ENCODE measurements around the gene LIPK.
"Not testable (repeated sequence)": the region's sequence is repeated elsewhere in the genome, so short reads cannot be mapped to it uniquely, and the experiment has no call there.

Gene LIPK, protein sequence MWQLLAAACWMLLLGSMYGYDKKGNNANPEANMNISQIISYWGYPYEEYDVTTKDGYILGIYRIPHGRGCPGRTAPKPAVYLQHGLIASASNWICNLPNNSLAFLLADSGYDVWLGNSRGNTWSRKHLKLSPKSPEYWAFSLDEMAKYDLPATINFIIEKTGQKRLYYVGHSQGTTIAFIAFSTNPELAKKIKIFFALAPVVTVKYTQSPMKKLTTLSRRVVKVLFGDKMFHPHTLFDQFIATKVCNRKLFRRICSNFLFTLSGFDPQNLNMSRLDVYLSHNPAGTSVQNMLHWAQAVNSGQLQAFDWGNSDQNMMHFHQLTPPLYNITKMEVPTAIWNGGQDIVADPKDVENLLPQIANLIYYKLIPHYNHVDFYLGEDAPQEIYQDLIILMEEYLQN

DNA sequence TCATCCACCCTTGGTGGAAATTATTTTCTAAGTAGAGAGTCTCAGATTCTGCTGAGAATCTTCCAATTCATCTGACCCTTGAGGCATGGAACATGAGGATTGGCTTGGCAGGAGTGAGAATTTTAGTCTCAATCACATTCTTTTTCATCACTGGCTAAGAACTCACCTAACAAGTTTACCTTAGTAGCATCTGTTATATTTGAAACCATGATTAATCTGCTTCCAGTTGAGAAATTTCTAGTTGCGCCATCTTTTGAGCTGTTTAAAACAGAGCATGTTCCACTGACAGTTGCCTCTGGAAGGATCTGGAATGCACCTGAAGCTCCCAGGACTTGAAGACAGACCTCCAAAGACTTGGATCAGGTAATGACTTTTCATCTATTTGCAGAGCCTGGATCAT lies at the start of gene LIPK:
Gene LIPK (plus strand): TSS at position 292 of the 400 bp plus-strand sequence. CDS start 18,295 bp downstream, outside the sequence.
- ChIA-PET CTCF (no interaction called here), POLR2A (ENCODE audit: low non-redundant PET) (no interaction called here)
- DNase-seq (ENCODE audit: low spot score) = peak; percentile 52
- no peak within 1 kb of the TSS for H3K27ac ChIP-seq
- TF ChIP-seq, protein P1, sequence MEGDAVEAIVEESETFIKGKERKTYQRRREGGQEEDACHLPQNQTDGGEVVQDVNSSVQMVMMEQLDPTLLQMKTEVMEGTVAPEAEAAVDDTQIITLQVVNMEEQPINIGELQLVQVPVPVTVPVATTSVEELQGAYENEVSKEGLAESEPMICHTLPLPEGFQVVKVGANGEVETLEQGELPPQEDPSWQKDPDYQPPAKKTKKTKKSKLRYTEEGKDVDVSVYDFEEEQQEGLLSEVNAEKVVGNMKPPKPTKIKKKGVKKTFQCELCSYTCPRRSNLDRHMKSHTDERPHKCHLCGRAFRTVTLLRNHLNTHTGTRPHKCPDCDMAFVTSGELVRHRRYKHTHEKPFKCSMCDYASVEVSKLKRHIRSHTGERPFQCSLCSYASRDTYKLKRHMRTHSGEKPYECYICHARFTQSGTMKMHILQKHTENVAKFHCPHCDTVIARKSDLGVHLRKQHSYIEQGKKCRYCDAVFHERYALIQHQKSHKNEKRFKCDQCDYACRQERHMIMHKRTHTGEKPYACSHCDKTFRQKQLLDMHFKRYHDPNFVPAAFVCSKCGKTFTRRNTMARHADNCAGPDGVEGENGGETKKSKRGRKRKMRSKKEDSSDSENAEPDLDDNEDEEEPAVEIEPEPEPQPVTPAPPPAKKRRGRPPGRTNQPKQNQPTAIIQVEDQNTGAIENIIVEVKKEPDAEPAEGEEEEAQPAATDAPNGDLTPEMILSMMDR (conservative IDR thresholded peaks at IDR 0.05; ENCODE audit: low read depth) = no peak

DNA sequence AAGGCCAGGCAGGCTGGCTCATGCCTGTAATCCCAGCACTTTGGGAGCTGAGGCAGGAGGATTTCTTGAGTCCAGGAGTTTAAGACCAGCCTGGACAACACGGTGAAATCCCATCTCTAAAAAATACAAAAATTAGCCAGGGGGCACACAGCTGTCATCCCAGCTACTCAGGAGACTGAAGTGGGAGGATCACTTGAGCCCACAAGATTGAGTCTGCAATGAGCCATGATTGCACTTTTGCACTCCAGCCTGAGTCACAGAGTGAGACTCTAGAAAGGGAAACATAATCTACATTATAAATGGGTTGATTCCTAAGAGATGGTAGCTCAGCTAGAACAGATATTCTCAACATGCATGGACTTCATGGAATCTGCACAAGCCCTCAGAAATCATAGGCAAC lies 48.1 kb upstream of the LIPK start:
- ChIA-PET POLR2A (ENCODE audit: low non-redundant PET) (no interaction called here), CTCF (interaction anchor here (0.5 kb wide), 1 partner anchor 333 kb away, joined by 3 read pairs; no protein-coding TSS in a partner anchor)
- TF ChIP-seq, protein P1 (conservative IDR thresholded peaks at IDR 0.05; ENCODE audit: low read depth) = no peak
- no peak for DNase-seq (ENCODE audit: low spot score)
- no peak overlapping the region for H3K27ac ChIP-seq

DNA sequence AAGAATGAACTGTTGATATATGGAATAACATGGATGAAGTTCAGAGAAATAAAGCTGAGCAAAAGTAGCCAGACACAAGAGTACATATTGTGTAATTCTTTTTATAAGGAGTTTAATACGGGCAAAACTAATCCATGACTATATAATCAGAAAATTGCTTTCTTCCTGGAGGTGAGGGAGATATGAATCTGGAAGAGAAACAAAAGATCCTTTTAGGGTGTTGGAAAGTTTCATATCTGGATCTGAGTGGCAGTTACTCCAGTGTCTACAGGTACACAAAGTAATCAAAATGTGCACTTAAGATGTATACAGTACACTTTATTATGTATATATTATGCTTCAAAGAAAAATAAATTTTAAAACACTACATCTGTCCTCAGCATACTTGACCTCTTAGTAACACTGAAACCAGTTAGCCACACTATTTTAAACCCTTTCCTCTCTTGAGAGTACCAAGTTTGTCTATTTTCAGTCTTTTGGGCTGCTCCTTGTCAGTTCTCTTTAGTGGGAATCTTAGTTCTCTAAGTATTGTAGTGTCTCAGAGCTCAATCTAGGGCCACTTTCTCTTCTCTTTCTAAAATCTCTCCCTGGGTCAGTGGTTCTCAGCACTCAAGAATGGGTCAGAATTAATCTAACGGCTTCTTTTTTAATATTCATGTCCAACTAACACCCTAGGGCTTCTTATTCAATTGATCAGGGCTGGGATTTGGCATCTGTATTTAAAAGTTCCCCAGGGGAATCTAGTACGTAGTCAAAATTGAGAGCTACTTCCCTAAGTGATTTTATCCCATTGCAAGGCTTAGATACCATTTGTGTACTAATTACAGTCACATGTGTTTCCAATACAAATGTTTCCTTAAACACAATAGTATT lies 46.1 kb upstream of the LIPK start:
- CTCF ChIA-PET = interaction anchor here (0.8 kb wide), 1 partner anchor 29 kb away, joined by 4 read pairs; no protein-coding TSS in a partner anchor
- TF ChIP-seq, protein P1 (conservative IDR thresholded peaks at IDR 0.05; ENCODE audit: low read depth) = no peak
- no peak for DNase-seq (ENCODE audit: low spot score)
- H3K27ac ChIP-seq = no peak overlapping the region
- POLR2A ChIA-PET (ENCODE audit: low non-redundant PET) = no interaction called here

DNA sequence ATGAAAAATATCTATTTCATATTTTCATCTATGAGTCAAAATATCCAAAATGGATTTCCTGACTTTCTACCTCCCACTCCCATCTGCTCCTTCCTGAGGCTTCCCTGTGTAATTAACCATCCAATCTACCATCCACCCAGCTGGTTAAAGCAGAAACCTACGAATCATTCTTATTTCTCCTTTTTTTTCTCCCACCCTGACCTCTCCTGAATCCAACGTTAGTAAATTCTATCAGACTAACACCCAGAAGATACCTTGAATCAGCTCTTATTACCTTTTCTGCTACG lies 45.5 kb upstream of the LIPK start:
- ChIA-PET POLR2A (ENCODE audit: low non-redundant PET) (no interaction called here), CTCF (interaction anchor here (0.8 kb wide), 1 partner anchor 28 kb away, joined by 4 read pairs; no protein-coding TSS in a partner anchor)
- no peak for DNase-seq (ENCODE audit: low spot score)
- H3K27ac ChIP-seq = no peak overlapping the region
- TF ChIP-seq, protein P1 (conservative IDR thresholded peaks at IDR 0.05; ENCODE audit: low read depth) = no peak

DNA sequence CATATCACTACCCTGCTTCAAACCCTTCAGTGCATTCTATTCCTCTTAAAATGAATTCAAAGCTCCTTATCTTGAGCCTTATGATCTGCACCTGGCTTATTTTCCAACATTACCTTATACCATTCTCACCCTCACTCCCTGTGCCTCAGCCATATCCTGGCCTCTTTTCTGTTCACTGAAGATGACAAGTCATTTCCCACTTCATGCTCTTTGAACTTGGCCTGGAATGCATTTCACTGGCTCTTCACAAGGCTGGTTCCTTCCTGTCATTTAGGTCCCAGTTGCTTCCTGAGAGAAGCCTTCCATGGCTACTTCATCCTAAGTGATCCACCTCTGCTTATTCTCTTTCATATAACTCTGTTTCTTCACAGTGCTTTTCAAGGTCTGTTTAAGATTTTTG lies 45.0 kb upstream of the LIPK start:
- no peak for DNase-seq (ENCODE audit: low spot score)
- H3K27ac ChIP-seq = no peak overlapping the region
- POLR2A ChIA-PET (ENCODE audit: low non-redundant PET) = no interaction called here
- TF ChIP-seq, protein P1 (conservative IDR thresholded peaks at IDR 0.05; ENCODE audit: low read depth) = no peak
- CTCF ChIA-PET = interaction anchor here (0.6 kb wide), 1 partner anchor 274 kb away, joined by 3 read pairs; no protein-coding TSS in a partner anchor

DNA sequence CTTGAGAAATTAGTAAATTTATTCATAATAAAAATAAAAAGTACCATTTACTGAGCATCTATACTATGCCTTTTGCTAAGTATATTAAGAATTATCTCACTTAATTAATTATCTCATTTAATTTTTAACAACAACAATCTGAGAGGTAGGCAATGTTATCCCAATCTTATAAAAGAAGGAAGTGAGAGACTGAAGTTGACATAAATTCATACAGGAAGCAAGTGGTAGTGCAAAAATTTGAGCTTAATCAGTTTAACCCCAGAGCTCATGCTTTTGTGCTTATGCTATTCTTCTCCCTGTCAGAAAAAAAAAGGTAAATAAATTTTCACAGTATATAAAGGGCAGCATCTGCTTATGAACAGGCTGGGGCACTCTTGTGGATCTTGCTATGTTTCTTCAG lies 44.5 kb upstream of the LIPK start:
- TF ChIP-seq, protein P1 (conservative IDR thresholded peaks at IDR 0.05; ENCODE audit: low read depth) = no peak
- ChIA-PET CTCF (interaction anchor here (0.6 kb wide), 2 partner anchors 273 to 404 kb away, joined by 3 read pairs; no protein-coding TSS in a partner anchor), POLR2A (ENCODE audit: low non-redundant PET) (no interaction called here)
- H3K27ac ChIP-seq = no peak overlapping the region
- DNase-seq (ENCODE audit: low spot score) = no peak

DNA sequence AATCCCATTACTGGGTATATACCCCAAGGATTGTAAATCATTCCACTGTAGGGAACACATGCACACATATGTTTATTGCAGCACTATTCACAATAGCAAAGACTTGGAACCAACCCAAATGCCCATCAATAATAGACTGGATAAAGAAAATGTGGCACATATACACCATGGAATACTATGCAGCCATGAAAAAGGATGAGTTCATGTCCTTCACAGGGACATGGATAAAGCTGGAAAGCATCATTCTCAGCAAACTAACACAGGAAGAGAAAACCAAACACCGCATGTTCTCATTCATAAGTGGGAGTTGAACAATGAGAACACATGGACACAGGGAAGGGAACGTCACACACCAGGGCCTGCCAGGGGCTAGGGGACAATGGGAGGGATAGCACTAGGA lies 42.9 kb upstream of the LIPK start:
- POLR2A ChIA-PET (ENCODE audit: low non-redundant PET) = not testable (repeated sequence)

More for the DNA sequence above, 42.9 kb upstream of the LIPK start:
- H3K27ac ChIP-seq; DNase-seq (ENCODE audit: low spot score); CTCF ChIA-PET: not testable (repeated sequence)
